GM23248 (cell line): ENCODE measurements around the gene TICAM1.

ENCODE experiments used
- EZH2 ChIP-seq: fragments of 200-600 bp; sonication (generic); IDR thresholded peaks from 2 replicates; pipeline ENCODE4 v1.6.1; 2018; ENCODE audit warnings: antibody characterized with exemption, mild to moderate bottlenecking; ENCODE audit not compliant: insufficient read depth, poor library complexity, severe bottlenecking
- EZH2phosphoT487 ChIP-seq: fragments of 200-600 bp; sonication (generic); IDR thresholded peaks from 2 replicates; pipeline ENCODE4 v1.6.1; 2018; ENCODE audit warnings: antibody characterized with exemption, moderate library complexity, mild to moderate bottlenecking, low read depth; ENCODE audit not compliant: insufficient read depth

DNA sequence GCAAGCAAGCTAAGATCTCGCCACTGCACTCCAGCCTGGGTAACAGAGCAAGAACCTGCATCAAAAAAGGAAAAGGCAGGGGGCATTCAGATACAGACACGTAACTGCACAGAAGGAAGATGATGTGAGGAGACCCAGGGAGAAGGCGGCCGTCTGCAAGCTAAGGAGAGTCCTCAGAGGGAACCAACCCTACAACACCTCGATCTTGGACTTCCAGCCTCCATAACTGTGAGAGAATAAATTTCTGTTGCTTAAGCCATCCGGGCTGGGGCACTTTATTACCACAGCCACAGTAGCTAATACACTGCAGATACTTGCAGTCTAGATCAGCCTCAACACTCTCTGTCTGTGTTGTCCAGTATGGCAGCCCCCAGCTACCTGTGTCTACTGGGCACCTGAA lies 7.9 kb downstream of the TICAM1 start:
- TF ChIP-seq EZH2phosphoT487 = no peak
- no peak for TF ChIP-seq EZH2
